GM21529 (cell line): ENCODE data around the gene HOXB8.

ENCODE experiments used
- ATAC-seq: cut with Tn5 transposase; IDR thresholded peaks from one replicate; pipeline ENCODE4 v1.9.1; 2021; ENCODE audit not compliant: unreplicated experiment

The HOXB8 gene

DNA sequence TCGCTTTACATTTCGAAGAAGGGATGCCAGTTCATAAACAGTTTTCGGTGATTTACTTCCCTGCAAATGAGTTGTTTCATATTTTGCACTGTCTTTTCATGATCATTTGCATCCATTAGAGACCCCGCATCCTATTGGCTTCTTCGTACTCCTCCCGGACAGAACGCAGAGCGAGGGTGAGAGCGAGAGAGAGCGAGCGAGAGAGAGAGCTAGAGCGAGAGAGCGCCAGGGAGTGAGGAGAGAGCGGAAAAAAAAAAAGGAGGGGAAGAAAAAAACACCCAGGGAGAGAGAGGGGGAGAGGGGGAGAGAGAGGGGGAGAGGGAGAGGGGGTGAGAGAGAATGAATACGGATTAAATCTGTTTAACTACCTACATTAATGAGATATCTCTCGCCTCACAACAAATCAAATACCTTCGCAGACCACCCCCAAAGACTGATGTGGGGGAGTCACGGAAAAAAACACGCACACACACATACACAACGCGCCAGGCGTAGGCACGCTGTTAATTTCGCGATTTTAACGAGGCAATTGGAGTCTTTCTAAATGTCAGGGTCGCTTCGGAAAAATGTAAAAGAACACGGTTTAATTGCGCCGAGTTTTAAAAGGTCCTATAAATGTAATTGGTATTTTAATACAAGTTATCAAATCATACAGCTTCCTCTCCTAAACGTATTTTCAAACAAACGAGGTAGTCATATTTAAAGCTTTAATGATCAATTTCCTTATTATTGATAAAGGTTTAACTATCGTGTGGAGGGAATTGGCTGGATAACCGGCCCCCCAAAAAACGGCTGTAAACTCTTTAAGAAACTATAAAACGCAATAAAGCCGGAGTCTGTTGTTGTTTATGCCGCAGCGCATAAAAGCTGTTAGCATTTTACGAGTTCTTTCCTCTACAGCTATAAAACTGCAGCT, at the start of gene HOXB8:
HOXB8 (minus strand) TSS at position 246 of the 916 bp plus-strand sequence. CDS start 588 bp downstream, outside the sequence.
- ATAC-seq: no peak

DNA sequence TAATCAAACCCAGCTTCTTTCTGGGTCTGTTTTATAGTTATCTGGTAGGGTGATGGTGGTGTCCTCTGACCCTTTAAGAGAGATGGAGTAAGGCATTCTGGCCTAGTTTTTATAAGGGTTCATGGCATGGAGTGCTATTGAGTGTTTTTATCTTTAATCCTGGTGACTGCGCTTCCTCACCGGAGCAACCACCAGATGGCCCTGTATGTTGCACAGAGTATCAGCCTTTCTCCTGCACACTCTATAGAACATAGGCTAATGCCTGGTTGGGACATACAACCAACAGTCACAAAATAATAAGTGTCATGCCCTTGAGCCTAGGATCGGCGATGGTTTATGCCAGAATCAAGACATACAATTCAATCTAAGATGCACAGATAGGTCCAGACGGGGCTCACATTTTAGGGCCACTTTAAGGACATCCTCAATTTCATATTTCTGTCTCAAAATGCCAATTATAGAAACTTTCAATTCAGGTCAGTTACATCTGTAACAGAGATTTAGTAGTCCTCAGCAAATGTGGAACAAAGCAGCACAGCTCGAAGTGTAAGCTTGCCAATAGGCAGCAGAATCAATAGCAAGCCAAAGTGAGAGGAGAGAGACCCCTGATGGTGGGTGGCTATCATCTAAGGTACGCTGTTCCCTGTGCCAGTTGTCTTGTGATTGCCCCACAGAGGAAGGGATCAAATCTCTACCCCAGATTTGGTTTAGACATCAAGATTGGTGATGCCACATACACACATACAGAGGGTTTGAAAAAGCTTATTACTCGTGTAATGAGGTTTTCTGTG, 48.2 kb upstream of the HOXB8 start:
- no peak for ATAC-seq

DNA sequence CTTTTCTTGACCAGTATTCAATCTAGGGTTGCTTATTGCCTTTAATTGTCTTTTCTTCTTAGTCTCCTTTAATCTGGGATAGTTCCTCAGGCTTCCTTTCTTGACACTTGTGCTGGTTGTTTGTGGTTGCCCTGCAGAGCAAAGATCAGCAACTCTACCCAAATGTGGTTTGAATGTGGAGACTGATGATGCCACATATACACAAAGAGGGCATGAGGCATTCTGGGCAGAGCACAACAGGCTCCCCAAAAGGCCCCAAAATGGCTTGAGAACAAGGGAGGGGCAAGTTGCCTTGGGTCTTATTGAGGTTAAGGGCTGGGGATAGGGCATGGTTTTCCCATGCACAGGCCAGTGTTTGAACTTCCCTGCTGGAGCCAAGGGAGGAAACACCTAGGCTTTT, 40.8 kb upstream of the HOXB8 start:
- ATAC-seq: no peak

DNA sequence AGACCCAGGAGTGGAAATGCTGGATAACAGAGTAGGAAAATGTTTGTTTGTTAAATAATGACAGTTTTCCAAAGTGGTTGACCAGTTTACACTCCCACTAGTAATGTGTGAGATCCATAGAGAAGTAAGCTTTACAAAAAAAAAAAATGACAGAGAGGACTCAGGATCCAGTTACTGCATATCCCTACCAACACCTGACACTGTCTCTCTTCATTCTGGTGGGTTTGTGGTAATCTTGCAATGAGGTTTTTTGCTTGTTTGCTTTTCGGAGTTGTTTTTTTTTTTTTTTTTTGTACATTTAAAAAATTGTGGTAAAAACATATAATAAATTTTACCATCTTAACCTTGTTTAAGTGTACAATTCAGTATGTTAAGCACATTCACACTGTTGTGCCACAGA, 34.6 kb upstream of the HOXB8 start:
- no peak for ATAC-seq

DNA sequence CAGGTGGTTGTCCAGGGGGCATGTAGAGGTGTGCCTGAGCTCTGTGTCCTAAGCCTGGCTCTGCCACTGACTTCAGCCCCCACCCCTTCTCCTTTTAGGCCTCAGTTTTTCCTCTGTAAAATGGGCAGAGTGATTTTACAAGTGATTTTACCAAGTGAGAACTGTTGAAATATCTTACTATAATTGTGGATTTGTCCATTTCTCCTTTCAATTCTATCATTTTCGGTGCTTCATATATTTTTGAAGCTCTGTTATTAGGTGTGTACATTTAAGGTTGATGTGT, 32.8 kb upstream of the HOXB8 start:
- ATAC-seq: no peak

DNA sequence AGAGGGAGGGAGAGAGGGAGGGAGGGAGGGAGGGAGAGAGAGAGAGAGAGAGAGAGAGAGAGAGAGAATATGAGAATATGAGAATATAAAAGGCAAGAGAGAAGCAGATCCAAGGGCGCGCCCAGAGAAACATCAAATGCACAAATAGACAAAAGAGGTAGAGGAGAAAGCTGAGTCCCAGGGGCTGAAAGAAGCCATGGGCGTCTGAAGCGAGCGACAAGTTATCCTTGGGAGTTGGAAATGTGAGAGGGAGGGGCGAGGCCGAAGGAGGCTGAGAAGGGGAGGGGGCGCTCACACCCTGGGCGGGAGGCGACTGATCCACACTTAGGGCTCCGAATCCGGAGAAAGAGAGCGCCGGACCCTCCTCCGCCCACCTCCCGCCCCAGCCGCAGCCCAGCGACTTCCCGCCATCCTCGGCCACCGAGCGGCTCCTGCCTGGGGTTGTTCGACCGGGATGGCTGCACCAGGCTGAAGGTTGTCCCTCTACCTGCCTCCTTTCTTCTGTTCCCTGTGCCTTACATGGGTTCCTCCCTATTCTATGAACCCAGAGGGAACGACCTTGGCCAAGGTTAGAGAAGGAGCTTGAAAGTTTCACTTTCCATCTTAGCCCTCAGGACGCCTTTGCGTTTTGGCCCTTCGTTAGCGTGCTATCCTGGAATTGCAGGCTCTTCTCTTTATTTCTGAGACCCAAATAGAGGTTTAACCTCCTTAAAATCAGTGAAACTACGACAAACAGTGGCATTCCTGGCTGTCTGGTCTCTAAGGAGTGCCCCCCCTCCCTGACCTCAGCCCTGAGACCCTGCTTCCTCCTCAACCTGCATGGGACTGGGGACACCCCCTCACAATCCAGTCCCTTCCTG, 32.2 kb upstream of the HOXB8 start:
- no peak for ATAC-seq

DNA sequence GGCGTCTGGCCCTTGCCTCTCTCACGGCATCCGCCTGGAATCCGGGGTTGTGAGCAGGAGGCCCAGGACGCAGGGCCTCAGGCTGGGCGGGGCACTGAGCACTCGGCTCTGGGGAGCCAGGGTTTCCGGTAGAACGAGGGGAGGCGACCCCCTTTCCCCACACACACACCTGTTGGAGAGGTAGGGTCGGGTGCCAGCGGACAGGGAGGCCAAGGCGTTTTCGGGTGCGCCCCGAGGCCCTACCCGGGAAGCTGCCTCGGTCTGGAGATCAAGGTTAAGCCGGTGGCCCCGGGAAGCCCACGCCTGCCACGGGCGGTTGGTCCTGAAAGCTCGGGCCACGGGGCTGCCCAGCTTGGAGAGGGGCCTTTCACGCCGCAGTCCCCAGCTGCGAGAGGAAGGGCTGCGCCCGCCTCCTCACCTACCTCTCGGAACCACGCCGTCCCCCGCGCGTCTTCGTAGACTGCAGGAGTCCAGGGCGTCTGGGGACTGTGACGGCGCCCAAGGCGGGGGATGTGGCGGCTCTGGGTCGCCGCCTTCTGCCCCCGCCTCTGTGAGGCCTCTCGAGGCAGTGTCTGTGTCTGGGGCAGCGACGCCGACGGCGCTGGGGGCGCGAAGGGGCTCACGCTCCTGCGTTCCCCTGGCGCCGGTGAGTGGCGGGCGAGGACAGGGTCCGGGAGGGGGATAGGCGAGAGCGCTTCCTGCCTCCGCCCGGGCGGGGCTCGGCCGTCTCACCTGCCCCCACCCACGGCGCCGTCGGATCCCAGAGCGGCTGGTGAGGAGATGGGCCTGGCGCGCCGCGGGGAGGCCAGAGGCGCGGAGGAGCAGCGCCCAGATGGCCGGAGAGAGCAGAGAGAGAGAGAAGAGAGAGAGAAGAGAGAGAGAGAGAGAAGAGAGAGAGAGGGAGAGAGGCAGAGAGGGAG, 31.4 kb upstream of the HOXB8 start:
- ATAC-seq: no peak

DNA sequence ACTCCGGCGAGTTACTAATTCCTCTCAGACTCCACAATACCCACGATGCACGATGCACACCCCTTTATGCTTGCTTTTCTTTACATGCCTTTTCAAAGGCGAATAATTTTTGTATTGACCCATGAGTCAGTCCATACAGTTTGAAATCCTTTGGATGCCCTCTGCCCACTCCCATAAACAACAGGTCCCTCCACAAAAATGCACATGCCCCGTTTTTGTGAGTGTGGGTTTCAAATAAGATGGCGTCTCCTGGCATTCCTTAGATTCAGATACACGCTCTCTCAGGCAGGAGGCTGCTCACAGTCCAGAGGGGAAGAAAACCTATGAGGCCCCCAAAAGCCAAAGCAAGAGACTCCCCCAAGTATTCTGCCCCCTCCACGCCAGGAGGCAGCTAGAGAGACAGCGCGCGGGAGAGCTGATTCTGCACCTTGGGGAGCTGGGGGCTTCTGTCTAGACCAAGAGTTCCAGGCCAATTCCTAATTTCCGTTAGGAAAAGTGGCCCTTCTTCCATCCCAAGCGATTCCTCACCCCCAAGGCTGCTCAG, 30.6 kb upstream of the HOXB8 start:
- ATAC-seq: no peak

DNA sequence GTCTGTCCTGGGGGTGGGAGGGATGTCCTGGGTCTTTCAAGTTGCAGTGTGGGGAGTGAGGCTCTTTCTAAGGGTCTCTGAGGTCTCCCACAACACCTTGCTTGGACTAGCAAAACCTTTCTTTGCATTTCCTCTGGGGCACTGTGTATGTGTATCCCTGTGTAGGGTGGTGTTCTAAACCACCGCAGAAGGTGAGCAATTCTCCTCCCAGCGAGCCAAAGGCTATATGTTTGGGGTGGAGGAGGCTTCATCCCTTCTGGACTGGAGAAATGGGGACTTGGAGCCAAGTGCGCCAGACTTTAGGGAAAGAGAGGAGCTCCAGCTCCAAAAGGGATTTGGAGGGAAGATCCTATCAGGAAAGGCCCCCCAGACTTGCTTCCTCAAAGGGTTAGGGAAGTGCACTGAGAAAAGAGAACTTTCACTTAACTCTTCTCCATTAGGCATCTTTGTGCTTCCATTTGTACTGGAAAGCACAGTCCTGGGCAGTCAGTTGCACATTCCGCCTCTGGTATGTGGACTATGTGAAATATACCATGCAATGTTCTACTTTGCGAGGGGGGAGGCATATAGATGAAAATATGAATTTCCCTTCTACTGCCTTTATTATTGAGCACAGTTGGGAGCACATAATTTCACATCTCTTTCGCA, 29.9 kb upstream of the HOXB8 start:
- no peak for ATAC-seq

DNA sequence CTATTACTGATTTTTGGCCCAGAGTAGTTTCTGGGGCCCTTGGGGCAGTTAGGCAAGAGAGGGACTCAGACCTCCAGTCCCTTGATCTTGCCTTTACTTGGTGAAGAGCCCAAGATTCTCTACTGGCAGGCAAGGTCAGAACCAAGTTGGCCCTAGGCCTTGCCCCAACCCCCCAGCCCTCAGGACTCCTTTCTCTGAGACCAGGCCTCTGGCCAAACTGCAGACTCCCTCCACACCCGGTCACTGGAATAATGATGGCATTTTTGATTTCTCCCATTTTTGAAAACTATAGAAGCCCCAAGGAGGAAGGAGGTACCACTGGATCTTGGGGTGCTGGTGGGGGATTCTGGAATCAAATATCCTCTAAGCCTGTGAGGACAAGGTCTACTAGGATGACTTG, 29.1 kb upstream of the HOXB8 start:
- no peak for ATAC-seq

DNA sequence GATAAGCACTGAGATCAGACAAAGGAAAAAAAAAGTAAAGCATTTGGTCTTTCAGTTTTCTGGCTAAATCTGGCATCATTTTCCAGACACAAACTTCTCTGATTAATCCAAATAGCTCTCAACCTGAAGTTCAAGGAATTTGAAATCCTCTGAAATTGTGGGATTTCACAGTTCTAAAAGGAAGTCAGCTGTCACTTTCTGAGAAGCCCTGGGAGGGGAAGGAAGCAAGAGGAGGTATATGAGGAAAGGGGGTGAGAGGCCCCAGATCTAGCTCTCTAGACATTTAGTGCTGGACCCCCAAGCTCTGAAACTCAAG, 28.6 kb upstream of the HOXB8 start:
- ATAC-seq: no peak

DNA sequence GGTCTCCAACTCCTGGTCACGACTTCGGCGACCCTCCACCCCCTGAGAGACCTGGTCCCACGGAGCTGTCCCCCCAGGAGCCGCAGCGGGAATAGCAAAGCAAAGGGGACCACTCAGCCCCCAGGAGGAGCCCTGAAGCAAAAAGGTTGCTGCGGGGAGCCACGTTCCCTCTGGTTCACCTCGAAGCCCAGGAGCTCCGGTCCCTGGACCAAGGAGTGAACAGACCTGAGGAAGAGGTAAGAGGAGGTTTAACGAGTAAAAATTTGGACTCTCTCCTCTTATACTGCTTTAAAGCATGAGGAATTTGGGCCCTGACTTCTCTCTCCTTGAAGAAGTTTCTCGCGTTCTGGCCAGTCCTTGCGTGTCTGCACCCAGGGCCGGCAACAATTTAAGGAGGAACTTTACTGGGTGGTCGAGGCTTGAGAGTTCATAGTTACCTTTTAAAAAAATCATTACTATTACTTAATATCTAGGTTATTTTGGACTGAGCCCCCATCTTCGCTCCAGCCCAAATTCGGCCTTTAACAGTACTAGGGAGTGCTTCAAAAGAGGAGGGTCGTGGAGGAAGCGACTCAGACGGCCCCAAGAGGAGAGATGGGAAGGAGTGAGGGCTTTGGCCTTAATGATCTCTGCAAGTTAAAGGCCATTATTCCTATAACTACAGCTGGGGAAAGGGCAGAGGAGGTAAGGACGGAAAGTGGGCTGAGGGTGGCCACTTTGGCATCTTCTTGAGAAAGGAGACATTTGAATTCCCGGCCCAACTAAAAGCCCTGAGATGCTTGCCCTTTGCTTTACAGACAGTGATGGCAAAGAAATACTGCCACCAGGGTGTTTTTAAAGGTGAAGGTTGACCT, 28.0 kb upstream of the HOXB8 start:
- ATAC-seq: no peak

DNA sequence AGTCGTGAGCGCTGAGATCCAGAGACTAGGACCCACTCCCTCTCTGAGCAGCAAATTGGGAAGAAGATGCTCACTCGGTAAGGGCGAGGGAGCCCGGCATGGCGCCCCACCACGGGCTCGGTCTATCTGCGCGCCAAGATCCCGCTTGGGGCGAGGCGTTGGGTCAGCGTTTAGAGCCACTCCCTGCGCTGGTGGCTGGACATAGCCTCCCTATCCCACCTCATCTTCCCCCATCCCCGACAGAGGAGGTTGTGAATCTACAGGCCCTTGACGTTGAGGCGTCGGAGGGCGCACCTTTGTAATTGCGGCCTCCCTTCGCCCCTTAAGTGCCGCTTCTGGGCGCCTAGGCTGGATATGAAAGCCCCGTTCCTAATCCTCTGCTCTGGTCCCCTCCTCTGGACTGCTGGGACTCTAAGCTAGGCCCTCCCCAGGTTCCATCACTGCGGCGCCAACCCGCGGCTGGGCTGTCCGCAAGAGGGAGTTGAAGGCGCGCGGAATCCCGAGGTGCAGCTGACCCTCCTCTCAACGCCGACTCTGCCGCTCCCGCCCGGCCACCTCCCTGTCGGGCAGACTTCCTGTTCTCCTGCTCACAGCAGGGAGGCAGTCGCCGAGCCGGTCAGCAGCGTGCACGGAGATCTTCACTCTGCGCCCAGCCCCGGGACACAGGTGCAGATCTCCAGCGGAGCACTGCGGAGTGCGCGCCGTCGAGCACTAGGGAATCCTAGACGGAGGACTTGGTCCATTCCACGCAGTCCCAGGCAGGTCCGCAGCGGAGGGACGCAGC, 27.2 kb upstream of the HOXB8 start:
- ATAC-seq: no peak

DNA sequence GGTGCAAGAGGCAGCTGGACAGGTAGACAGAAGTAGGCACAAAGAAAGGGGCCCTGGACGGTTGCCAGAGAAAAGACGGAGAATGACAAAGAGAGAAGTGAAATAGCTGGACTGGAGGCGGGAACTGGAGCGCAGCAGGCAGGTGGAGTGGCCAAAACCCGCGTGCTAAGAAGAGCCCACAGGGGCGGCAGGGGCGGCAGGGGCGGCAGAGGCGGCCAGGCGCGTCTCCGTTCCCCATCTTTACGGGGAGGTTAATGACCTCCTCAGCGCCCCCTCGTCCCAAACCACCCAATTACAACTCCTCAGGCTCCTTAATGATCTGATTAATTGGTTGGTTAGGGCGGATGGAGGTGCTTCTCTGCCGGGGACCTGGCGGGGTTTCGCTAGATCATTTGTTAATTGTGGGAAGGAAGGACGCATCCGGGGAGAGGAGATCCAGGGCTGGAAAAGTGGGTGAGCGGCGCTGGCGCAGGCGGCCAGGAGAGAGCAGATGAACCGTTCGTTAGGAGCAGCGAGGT, 26.5 kb upstream of the HOXB8 start:
- no peak for ATAC-seq

DNA sequence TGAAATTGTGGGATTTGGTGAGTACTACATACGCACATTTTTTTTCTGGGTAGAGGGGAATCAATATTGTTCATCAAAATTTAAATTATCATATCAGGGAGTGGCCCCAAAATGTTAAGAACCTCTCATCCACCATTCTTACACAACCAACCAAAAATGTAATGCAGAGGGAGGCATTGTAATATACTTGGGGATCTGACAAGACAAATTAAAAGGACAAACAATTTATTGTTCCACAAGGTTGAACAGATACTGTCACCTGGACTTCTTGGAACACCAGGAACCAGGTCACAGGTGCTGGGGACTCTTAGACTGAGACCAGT, 25.7 kb upstream of the HOXB8 start:
- ATAC-seq: no peak

DNA sequence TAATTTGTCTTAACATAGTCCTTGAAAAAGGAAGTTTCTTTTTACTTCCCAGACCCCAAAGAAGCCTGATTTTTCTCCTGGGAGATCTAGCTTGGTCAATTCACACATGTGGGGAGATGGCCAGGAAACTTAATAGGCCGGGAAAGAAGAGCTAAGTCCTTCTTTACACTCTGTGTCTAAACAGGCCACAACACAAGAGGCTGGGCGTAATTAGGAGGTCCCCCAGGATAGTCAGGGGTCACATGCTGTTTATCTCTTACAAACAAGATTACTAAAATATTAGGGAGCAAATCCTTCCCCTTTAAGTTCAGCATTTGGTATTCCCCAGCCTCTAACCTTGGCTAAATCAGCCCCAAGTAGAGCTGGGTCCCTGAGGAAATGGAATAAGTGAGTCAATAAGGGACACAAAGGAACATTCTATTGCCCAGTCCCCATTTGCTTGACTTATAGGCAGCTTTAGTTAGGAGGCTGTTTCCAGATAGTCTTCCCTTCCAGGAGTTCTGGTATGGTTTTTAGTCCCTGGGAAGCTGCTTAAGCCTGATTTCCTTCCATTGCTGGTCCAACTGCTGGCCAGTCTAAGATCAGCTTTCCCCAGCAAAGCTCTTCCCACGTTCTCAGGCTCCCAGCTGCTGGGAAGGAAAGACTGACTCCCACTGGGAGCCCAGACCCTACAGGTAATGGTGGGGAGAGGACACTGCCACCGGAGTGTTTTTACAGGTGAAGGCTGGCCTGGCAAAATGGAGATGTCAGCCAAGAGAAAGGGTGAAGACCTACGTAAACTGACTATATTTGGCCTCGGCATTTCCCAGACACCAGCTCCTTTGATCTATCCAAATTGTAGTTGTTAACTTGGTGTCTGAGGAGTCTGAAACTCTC, 25.1 kb upstream of the HOXB8 start:
- ATAC-seq: no peak

DNA sequence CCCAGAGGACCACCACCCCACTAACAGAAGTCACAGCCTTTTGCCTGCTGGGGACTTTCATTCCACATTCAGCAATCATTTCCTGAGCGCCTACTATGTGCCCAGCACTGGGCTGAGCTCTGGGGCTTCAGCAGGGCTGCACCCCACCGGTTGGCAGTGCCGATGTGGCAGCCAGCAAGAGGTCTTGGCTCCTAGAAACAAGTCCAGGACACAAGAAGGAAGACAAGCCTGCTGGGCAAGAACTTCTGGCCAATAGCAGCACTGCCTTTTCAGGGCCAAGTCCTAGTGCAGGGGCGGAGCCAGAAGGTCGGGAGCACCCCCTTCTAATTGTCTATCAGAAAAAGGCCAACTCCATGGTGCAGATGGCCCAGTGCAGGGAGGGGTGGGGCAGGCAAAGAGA, 24.0 kb upstream of the HOXB8 start:
- no peak for ATAC-seq
